Measurements from ENCODE around the gene SLC25A52. TPM values are rescaled to one million over a fixed set of nuclear protein-coding genes. Genes with fewer than 3 reads are reported as not detected.
"Not testable (repeated sequence)": the region's sequence is repeated elsewhere in the genome, so short reads cannot be mapped to it uniquely, and the experiment has no call there.

The SLC25A52 gene
- not detected in 2 replicates for total RNA-seq
- polyA plus RNA-seq: 0.06 TPM in 1 of 2 replicates, not detected in the other
- 0.05 TPM in 1 of 2 replicates, not detected in the other for polyA plus RNA-seq (2011; cell fraction: cytosol; rRNA removed)
- polyA plus RNA-seq (2011; cell fraction: nucleus; rRNA removed): 0.28 TPM in 1 of 2 replicates, not detected in the other
- not detected in 2 replicates for polyA plus RNA-seq (2012)
- polyA minus RNA-seq: not detected in 2 replicates
- polyA minus RNA-seq (2011; cell fraction: cytosol; rRNA and poly(A)+ RNA removed): not detected
- 0.43 TPM in 1 of 2 replicates, not detected in the other for polyA minus RNA-seq (2011; cell fraction: nucleus; rRNA and poly(A)+ RNA removed)
- Bru-seq, nascent RNA: percentile 36 among the genes with signal in this experiment
- percentile 43 among the genes with signal in this experiment for BruChase-seq, experiment 1, labeled RNA remaining after a 6-hour chase
- percentile 27 among the genes with signal in this experiment for BruChase-seq, experiment 2, labeled RNA remaining after a 2-hour chase
- long read RNA-seq: 0 reads

- Histone ChIP-seq H3K9me3 (replicated peaks; ENCODE audit: control insufficient read depth, insufficient read depth, low read length) (no peaks in the 10 kb centered on the region), H4K20me1 (replicated peaks; ENCODE audit: control insufficient read depth, extremely low read depth, insufficient read depth, low read length) (no peaks in the 10 kb centered on the region), H3K9me1 (replicated peaks; ENCODE audit: control insufficient read depth, extremely low read depth, insufficient read depth, low read length) (no peaks in the 10 kb centered on the region), H3K4me2 (ENCODE audit: insufficient read depth, low read length) (no peak within 1 kb of the TSS), H3K27ac (ENCODE audit: insufficient read depth, low read depth, low read length) (no peak within 1 kb of the TSS), H3K27me3 (ENCODE audit: control insufficient read depth in 2 of 2, insufficient read depth in 2 of 2, low read length in 2 of 2) (peaks cover 0 to 2% of the 10 kb centered on the region in 2 experiments), H3K79me2 (ENCODE audit: control insufficient read depth, insufficient read depth, low read length) (no peaks in the 10 kb centered on the region), H3K4me3 (replicated peaks in 1 of 3; ENCODE audit: insufficient read depth in 1 of 3, low read depth in 1 of 3, low read length in 3 of 3) (no peak within 1 kb of the TSS), H2AFZ (ENCODE audit: low read depth, low read length) (no peak within 1 kb of the TSS), H3K9ac (replicated peaks; ENCODE audit: extremely low read depth, insufficient read depth, low read length) (no peak within 1 kb of the TSS), H3K36me3 (ENCODE audit: control insufficient read depth in 2 of 2, extremely low read depth in 1 of 2, insufficient read depth in 2 of 2, low read length in 2 of 2) (no peaks in the 10 kb centered on the region), H3K4me1 (ENCODE audit: control insufficient read depth, extremely low read depth, insufficient read depth, low read length) (no peaks in the 10 kb centered on the region)
- TF ChIP-seq FOS (IDR thresholded peaks at IDR 0.05; ENCODE audit: borderline replicate concordance, insufficient read depth, low read length) (no peak), MYC (IDR thresholded peaks at IDR 0.05; ENCODE audit: low read depth, low read length) (no peak), JUN (IDR thresholded peaks at IDR 0.05; ENCODE audit: borderline replicate concordance, insufficient read depth, insufficient read length, low read depth) (no peak), POLR2A (IDR thresholded peaks at IDR 0.05; ENCODE audit: low read depth, low read length) (no peak), CTCF (IDR thresholded peaks at IDR 0.05; ENCODE audit: extremely low read depth in 1 of 2, insufficient read depth in 1 of 2, low read depth in 1 of 2, low read length in 2 of 2) (no peak), EZH2 (IDR thresholded peaks at IDR 0.05; ENCODE audit: borderline replicate concordance, low read depth, low read length, severe bottlenecking) (no peak), GATA2 (IDR thresholded peaks at IDR 0.05; ENCODE audit: insufficient read depth, insufficient read length, low read depth, low read length) (no peak), POLR2AphosphoS5 (IDR thresholded peaks at IDR 0.05; ENCODE audit: insufficient read depth, low read depth, low read length) (no peak), MAX (IDR thresholded peaks at IDR 0.05; ENCODE audit: insufficient read depth, insufficient read length) (no peak)
- ChIA-PET CTCF (no interaction called here), POLR2A (no interaction called here)
- no peak for DNase-seq (ENCODE audit: low read depth, low spot score)
- intact Hi-C loops (cut with micrococcal nuclease): no loop called here
- dilution Hi-C loops (cut with MboI; ENCODE audit: extremely low pct_ligation_motif_present, low sequenced_read_pairs): no loop called here
- FAIRE-seq: no peak
- no TSS peak for BruUV-seq (replicated peaks)
Measured at GRCh38 chr18:31760695-31761094, at the start of gene SLC25A52. TSS of gene SLC25A52 (minus strand) at chr18:31760880. CDS start at chr18:31760661, 219 bp downstream.

GRCh38 chr18:31809049-31809448, 48.4 kb upstream of the SLC25A52 start:
- DNase-seq (ENCODE audit: low read depth, low spot score); POLR2A ChIA-PET; dilution Hi-C loops (cut with MboI; ENCODE audit: extremely low pct_ligation_motif_present, low sequenced_read_pairs); H3K9me1 ChIP-seq (replicated peaks; ENCODE audit: control insufficient read depth, extremely low read depth, insufficient read depth, low read length); H3K79me2 ChIP-seq (ENCODE audit: control insufficient read depth, insufficient read depth, low read length); FAIRE-seq; H4K20me1 ChIP-seq (replicated peaks; ENCODE audit: control insufficient read depth, extremely low read depth, insufficient read depth, low read length); H3K36me3 ChIP-seq (ENCODE audit: control insufficient read depth in 2 of 2, extremely low read depth in 1 of 2, insufficient read depth in 2 of 2, low read length in 2 of 2); H3K4me3 ChIP-seq (replicated peaks in 1 of 3; ENCODE audit: insufficient read depth in 1 of 3, low read depth in 1 of 3, low read length in 3 of 3); H3K4me1 ChIP-seq (ENCODE audit: control insufficient read depth, extremely low read depth, insufficient read depth, low read length); BruUV-seq (replicated peaks); H3K9ac ChIP-seq (replicated peaks; ENCODE audit: extremely low read depth, insufficient read depth, low read length); H3K27me3 ChIP-seq (ENCODE audit: control insufficient read depth in 2 of 2, insufficient read depth in 2 of 2, low read length in 2 of 2); CTCF ChIA-PET; H3K4me2 ChIP-seq (ENCODE audit: insufficient read depth, low read length); H3K9me3 ChIP-seq (replicated peaks; ENCODE audit: control insufficient read depth, insufficient read depth, low read length); H3K27ac ChIP-seq (ENCODE audit: insufficient read depth, low read depth, low read length); H2AFZ ChIP-seq (ENCODE audit: low read depth, low read length); intact Hi-C loops (cut with micrococcal nuclease): not testable (repeated sequence)
